ENCODE data around the gene FAM162A. TPM values are rescaled to one million over a fixed set of nuclear protein-coding genes. Genes with fewer than 3 reads are reported as not detected.

Gene FAM162A
- total RNA-seq, 1 experiment from 2014 or later: 58.4 TPM

DNA sequence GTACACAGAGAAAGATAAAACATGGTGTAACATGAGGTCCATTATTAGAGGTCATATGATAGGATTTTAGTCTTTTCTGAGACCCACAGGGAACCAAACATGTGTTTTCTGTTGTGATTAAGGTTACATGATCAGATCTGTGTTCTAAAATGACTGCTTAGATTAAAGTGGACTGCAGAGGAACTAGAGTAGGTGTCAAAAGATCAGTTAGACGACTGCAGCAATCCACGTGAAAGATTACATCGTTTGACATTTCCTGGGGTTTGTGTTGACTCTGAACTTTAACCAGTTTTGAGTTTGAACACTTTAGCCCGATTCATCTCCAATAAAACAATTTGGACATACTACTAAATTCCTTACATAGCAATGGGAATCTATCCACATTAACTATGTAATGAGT, 6.0 kb upstream of the FAM162A start:
- in situ Hi-C loops (cut with HindIII; ENCODE audit: low sequenced_read_pairs): no loop called here

GRCh38 chr3:122382888-122383666, 905 bp upstream of the FAM162A start, which contains the start of gene MIX23:
Gene MIX23, minus strand, starts transcription at chr3:122383231. Its CDS starts 7 bp downstream, at chr3:122383224.
- peak; percentile 92 for DNase-seq (ENCODE audit: low spot score)
- in situ Hi-C loops (cut with HindIII; ENCODE audit: low sequenced_read_pairs): no loop called here

More for the DNA sequence above, 6.0 kb upstream of the FAM162A start:
- DNase-seq (ENCODE audit: low spot score): no peak

GRCh38 chr3:122387709-122388108, 3.7 kb downstream of the FAM162A start:
- in situ Hi-C loops (cut with HindIII; ENCODE audit: low sequenced_read_pairs): no loop called here
- DNase-seq (ENCODE audit: low spot score): no peak

DNA sequence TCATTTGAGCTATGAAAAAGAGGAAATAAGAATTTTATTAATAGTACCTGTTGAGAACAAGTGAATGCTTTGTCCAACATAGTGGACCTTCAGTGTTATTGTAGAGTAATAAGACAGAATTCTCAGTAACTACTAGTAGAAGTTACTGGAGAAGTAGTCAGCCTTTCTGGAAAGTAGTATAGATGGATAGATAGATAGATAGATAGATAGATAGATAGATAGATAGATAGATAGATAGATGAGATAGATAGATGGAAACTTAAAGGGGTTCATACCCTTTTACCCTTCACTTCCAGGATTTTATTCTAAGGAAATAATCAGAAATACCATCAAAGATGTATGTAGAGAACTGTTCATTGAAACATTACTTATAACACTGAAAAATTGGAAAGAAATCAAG, 5.2 kb downstream of the FAM162A start:
- no peak for DNase-seq (ENCODE audit: low spot score)
- in situ Hi-C loops (cut with HindIII; ENCODE audit: low sequenced_read_pairs): no loop called here

DNA sequence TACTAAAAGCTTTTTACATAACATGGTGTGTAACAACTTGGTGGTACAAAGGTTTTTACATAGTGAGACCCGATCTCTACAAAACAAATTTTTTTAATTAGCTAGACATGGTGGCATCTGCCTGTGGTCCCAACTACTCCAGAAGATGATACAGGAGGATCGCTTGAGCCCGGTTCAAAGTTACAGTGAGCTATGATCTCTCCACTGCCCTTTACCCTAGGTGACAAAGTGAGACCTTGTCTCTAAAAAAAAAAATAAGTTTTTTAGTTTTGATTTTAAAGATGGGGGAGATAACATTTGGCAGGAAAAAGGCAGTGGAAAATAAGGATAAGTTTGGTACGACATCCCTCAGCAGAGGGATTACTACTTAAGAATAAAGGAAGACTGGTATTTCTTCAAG, 5.9 kb downstream of the FAM162A start:
- in situ Hi-C loops (cut with HindIII; ENCODE audit: low sequenced_read_pairs): no loop called here
- DNase-seq (ENCODE audit: low spot score): no peak

GRCh38 chr3:122390665-122391064, 6.7 kb downstream of the FAM162A start:
- in situ Hi-C loops (cut with HindIII; ENCODE audit: low sequenced_read_pairs): no loop called here
- DNase-seq (ENCODE audit: low spot score): no peak

GRCh38 chr3:122391681-122392446, 7.9 kb downstream of the FAM162A start:
- DNase-seq (ENCODE audit: low spot score): no peak
- in situ Hi-C loops (cut with HindIII; ENCODE audit: low sequenced_read_pairs): no loop called here

DNA sequence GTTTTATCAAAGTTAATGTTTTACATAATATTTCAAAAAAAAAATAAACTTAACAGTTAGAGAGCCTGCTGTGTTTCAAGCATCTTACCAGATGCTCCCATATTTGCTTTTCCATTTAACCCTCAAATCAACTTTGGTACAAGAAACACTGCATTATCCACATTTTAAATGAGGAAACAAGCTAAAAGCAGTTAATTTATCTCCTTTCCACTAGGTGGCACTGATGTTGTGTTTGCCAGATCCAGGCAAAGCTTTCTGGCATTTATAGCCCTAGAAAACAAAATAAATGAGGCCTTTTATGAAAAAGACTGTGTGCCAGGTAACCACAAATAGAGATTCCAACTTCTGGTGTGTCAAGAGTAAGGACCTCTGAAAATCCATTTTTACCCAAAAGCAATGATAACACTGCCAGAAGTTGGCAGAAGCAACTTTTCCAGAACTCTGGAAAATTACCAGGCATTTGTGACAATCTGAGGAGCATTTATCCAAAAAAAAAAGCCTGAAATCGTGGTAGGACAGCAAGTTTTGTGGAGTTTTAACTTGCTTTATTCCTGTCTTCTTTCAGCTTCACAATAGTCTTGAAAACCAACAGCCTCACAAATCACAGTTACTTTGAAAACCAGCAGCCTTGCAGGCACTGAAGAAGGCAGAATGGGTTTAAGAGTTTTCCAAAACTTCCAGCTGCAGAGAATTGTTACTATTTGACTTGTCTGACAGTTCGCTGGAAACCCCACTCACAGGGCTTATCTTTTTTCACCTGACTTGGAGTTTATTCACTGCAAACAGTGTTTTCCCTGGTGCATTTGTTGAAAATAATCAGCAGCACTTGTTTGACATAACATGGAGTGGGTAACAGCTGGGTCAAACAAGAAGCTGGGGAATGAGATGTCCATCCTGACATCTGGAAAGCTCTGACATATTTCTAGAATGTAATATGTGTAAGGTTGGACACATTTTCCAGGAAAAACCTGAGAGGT, 9.2 kb downstream of the FAM162A start:
- peak; percentile 65 for DNase-seq (ENCODE audit: low spot score)
- in situ Hi-C loops (cut with HindIII; ENCODE audit: low sequenced_read_pairs): no loop called here

DNA sequence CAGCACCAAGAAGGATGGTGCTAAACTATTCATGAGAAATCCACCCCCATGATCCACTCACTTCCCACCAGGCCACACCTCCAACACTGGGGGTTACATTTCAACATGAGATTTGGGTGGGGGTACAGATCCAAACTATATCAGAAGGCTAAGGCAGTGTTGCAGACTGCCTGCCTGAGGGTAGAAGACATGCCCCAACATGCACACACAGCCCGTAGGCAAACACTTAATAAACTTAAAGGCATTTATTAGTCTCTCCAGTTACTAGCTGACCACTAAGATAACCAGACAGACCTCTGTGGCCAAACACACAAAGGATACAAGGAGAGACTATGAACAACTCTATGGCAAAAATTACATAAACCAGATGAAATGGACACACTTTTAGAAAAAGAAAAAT, 10.2 kb downstream of the FAM162A start:
- in situ Hi-C loops (cut with HindIII; ENCODE audit: low sequenced_read_pairs): no loop called here
- DNase-seq (ENCODE audit: low spot score): no peak

GRCh38 chr3:122395582-122395981, 11.6 kb downstream of the FAM162A start:
- in situ Hi-C loops (cut with HindIII; ENCODE audit: low sequenced_read_pairs): no loop called here
- DNase-seq (ENCODE audit: low spot score): no peak

DNA sequence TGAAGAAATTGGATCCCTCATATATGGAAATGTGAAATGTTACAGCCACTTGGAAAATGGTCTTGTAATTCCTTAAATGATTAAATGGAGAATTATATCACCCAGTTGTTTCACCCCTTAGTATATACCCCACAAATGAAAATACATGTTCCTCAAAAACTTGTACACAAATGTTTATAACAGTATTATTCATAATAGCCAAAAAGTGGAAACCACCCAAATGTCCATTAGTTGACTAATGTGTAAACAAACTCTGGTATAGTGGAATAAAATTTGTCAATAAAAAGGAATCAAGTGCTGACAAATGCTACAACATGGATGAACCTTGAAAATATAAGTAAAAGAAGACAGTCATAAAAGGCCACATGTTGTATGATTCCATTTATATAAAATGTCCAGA, 12.5 kb downstream of the FAM162A start:
- in situ Hi-C loops (cut with HindIII; ENCODE audit: low sequenced_read_pairs): no loop called here
- DNase-seq (ENCODE audit: low spot score): no peak

GRCh38 chr3:122397201-122397600, 13.2 kb downstream of the FAM162A start:
- in situ Hi-C loops (cut with HindIII; ENCODE audit: low sequenced_read_pairs): no loop called here
- DNase-seq (ENCODE audit: low spot score): no peak

DNA sequence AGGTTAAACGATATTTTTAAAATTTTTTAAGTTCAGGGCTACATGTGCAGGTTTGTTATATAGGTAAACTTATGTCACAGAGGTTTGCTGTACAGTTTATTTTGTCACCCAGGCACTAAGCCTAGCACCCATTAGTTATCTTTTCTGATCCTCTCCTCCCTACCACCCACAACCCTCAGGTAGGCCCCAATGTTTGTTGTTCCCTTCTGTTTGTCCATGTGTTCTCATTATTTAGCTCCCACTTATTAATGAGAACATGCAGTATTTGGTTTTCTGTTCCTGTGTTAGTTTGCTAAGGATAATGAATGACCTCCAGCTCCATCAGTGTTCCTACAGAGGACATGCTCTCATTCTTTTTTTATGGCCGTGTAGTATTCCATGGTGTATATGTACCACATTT, 14.9 kb downstream of the FAM162A start:
- in situ Hi-C loops (cut with HindIII; ENCODE audit: low sequenced_read_pairs): no loop called here
- DNase-seq (ENCODE audit: low spot score): no peak

DNA sequence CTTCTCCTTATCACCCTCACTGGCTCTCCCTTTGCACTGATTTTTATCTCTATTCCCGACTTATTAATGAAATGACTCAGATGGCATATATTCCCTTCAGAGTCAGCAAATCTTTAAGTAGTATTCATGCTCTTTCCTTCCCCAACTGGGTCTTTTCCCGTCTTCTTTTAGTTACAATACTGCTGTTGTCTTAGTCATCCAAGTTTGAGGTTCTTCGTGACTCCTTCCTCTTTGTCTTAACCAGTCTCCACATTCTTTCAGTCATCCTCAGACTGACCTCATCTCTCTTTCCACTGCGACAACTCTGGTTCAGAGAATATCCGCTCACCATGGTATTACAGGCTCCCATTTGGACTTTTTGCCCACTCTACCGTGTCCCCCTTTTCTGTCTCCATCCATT, 19.5 kb downstream of the FAM162A start:
- DNase-seq (ENCODE audit: low spot score): no peak
- in situ Hi-C loops (cut with HindIII; ENCODE audit: low sequenced_read_pairs): no loop called here

DNA sequence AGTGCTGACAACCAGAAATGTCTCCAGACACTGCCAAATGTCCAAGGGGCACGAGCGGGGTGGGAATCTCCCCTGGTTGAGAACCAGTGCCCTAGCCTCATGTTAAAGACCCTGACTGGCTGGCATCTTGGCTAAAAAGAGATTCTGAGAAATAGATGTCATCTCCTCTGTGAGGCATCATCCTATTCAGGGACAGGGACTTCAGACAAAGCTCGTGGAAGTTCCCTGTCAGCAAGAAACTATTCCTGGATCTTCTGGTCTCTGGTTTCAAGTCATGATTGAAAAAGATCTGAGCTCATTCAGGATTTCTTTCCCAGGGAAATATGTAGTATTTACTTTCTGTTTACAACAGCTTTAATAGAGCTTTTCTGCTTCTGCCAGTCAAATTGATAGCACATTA, 21.0 kb downstream of the FAM162A start:
- no peak for DNase-seq (ENCODE audit: low spot score)
- in situ Hi-C loops (cut with HindIII; ENCODE audit: low sequenced_read_pairs): no loop called here

- in situ Hi-C loops (cut with HindIII; ENCODE audit: low sequenced_read_pairs): no loop called here
- no peak for DNase-seq (ENCODE audit: low spot score)
Measured at GRCh38 chr3:122406198-122406597, 22.2 kb downstream of the FAM162A start.

DNA sequence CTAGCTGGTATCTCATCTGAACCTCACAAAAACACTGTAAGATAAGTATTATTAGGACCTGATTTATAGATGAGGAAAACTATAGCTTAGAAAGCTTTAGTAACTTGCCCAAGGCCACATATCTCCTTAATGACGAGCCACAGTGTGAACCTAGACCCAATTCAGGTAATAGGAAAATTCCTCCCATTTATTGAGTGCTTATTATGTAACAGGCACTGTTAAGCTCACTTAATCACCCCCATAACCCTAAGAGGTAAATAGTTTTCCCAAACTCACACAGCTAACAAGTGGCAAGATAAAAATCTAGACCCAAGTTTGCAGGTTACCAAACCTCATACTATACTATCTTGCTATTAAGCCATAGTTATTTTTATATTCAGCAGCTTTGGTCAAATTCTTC, 24.0 kb downstream of the FAM162A start:
- in situ Hi-C loops (cut with HindIII; ENCODE audit: low sequenced_read_pairs): no loop called here
- no peak for DNase-seq (ENCODE audit: low spot score)

GRCh38 chr3:122409446-122409845, 25.5 kb downstream of the FAM162A start:
- in situ Hi-C loops (cut with HindIII; ENCODE audit: low sequenced_read_pairs): no loop called here
- no peak for DNase-seq (ENCODE audit: low spot score)

GRCh38 chr3:122410111-122410510, 26.1 kb downstream of the FAM162A start:
- in situ Hi-C loops (cut with HindIII; ENCODE audit: low sequenced_read_pairs): no loop called here

More at GRCh38 chr3:122410111-122410510, 26.1 kb downstream of the FAM162A start:
- no peak for DNase-seq (ENCODE audit: low spot score)

Measured in G401 (cell line).